GM21515 (cell line): ENCODE measurements around the gene SYCN.

Experiments
- ATAC-seq: cut with Tn5 transposase; IDR thresholded peaks from one replicate; pipeline ENCODE4 v1.9.1; 2021; ENCODE audit not compliant: unreplicated experiment

Gene SYCN

DNA sequence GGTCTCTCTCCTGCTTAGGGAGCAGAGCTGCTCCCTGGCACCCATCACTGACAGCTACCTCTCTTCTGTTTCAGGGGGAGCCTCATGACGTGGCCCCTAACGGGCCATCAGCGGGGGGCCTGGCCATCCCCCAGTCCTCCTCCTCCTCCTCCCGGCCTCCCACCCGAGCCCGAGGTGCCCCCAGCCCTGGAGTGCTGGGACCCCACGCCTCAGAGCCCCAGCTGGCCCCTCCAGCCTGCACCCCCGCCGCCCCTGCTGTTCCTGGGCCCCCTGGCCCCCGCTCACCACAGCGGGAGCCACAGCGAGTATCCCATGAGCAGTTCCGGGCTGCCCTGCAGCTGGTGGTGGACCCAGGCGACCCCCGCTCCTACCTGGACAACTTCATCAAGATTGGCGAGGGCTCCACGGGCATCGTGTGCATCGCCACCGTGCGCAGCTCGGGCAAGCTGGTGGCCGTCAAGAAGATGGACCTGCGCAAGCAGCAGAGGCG, 30.5 kb downstream of the SYCN start:
- no peak for ATAC-seq

DNA sequence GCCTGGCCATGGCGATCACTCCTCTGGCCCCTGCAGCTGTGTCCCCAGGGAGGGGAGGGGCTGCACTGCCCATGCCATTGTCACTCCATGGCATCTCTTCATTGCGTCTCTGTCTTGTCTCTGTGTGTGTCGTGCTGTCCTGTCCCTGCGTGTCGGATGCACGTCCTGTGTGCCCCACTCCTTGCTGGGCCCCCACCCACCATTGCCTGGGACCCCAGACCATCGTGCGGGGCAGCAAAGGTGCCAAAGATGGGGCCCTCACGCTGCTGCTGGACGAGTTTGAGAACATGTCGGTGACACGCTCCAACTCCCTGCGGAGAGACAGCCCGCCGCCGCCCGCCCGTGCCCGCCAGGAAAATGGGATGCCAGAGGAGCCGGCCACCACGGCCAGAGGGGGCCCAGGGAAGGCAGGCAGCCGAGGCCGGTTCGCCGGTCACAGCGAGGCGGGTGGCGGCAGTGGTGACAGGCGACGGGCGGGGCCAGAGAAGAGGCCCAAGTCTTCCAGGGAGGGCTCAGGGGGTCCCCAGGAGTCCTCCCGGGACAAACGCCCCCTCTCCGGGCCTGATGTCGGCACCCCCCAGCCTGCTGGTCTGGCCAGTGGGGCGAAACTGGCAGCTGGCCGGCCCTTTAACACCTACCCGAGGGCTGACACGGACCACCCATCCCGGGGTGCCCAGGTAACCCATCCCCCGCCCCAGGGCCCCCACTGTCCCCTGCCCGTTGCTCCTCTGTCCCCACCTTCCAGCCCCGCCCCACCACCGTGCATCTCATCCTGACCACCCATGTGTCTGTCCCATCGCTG, 31.2 kb downstream of the SYCN start:
- ATAC-seq = no peak

DNA sequence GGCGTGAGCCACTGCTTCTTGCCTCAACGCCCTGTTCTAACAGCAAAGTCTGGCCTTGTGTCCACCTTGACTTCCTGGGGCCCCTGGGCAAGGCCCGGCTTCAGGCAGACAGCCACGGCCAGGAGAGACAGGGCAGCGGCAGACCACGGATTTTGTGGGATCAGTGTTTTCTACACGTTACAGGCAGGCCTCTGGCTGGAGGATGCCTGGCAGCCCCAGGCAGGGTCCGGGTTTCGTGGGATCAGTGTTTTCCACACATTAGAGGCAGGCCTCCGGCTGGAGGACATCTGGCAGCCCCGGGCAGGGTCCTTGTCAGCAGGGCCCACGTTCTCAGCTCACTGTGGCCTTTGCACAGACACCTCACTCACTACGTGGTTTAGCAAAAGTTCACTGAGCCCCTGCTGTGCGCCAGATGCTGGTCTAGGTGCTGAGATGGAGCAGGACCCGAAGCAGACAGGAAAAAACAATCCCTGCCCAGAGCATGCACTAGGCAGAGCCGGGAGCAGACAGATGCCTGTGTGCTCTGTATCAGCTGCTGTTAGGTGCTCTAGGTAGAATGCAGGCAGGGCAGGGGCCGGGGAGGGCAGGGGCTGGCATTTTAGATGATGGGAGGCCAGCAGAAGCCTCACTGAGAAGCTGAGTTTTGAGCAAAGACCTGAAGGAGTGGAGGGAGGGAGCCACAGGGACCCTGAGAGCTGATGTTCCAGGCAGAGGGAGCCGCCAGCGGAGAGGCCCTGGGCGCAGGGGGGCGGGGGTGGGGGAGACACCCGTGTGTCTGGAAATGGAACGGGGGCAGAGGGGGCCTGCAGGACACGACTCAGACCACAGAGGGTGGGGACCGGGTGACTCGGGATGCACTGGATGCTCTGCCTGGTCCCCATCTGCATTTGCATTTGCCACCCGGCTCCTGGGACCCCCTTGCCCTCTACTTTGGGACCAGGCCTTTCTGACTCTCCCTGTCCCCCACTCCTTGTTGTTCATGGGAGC, 32.3 kb downstream of the SYCN start:
- ATAC-seq = no peak

DNA sequence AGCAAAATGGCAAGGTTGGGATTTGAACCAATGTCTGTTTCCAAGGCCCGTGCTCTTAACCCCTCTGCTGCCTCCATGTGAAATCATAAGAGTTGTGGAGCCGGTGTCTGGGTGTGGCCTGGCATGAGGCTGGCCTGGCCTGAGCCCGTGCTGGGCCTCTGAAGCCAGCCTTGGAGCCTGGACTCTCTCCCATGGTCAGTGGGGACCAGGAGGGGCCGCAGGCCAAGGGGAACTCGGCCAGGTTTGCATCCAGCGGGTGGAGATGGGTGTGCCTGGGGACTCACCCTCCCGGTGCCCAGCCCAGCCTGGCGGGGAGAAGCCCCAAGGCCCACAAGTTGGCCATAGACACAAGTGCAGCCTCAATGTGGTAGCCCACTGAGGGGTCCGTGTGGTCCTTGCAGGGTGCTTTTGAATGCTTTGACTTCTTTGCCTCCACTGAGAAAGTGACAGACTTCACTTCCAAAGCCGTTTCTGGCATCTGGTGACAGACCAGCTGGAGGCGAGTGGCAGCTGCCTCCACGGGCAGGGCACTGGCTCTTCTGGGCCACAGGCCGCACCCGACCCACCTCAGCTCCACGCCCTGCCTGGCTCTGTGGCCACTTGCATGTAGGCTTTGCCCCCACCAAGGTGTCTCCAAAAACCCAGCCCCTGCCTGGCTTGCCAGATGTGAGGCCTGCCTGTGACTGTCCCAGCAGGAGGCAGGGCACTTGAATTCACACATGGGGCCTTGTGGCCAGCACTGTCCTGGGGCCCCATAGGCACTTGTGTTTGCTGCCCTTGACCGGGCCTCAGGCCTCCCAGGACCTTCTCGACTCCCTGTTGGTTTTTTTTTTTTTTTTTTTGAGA, 33.5 kb downstream of the SYCN start:
- no peak for ATAC-seq

DNA sequence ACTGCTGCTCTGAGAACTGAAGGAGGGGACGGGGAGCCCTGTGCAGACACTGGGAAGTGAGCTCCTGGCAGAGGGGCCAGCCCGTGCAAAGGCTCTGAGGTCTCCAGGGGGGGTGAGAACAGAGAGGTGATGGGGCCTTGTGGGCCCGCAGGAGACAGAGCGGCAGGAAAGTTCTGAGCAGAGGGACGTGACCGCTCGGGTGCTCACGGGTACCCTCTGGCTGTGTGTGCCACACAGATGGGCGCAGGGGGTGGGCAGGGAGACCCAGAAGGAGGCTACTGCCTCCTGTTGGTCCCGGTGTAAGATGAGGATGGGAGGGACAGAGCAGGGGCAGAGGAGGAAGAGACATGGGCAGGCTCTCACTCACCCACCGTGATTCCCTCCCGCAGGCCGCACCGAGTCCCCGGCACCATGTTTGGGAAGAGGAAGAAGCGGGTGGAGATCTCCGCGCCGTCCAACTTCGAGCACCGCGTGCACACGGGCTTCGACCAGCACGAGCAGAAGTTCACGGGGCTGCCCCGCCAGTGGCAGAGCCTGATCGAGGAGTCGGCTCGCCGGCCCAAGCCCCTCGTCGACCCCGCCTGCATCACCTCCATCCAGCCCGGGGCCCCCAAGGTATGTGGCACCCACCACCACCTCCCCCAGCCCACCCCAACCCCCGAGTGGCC, 34.8 kb downstream of the SYCN start:
- ATAC-seq = no peak

DNA sequence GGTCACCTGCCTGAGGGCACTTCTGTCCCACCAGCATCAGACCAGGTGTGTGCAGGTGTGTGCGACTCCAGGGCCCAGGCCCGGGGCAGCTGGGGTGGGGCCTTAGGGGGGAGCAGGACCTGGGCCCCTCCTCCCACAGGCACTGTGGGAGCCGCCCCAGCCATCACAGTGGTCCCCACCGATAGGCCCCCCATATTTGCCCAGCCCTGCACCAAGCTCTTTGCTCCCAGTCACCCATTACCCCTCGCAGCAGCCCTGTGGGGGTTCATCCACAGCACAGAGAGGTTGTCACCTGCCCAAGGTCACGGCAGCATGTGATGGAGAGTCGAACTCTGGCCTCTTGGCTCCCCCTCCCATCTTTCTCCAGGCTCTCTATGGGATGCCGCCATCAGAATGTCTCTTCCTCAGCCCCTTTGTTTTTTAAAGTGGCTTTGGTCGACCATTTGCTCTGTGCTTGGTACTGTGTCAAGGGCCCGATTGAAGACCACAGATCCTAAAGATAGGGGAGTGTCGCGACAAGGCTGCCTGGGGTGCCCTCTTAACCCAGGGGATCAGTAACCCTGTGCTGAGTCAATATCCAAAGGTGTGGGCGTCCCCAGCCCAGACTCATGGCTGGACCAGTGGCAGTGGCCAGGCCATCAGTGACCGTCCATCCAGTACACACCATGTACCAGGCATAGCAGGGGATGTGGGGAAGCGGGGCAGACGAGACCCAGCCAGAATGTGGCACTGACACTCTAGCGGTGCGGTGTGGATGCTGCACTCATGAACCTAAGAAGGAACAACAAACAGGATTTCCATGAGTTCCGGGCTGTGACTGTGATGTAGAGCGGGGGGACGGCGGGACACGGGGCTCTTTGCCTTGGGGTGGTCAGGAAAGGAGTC, 35.6 kb downstream of the SYCN start:
- ATAC-seq = no peak

DNA sequence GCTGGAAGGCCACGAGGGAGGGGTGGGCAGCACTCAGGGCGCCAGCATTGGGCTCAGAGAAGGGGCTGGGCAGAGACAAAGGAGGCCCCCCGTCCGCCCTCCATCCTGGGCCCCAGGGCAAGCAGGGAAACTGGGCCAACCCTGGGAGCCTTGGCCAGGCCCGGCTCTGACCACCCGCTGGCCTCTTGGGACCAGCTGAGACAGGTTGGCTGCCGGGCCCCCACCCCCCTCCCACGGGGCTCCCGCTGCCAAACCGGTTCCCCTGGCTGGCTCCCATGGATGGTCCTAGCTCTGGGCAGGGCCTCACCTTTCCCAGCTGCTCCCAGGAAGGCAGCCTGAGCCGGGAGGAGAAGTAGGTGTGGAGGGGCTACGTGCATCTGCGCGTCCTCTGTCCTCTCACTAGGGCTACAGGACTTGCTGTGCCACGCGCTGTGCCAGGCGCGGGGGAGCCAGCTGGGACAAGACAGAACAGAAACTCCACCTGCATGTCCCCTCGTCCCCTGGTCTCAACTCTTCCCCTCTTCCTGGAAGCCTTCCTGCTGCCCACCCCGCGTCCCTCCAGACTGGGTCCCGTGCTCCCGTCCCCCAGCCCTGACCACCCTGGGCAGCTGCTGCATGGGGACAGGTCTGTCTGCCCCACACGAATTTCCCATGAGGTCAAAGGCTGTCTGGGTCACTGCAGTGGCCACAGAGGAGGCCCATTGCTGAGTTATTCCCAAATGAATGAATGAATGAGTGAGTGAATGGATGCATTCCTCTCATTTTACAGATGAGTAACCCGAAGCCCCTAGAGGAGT, 36.4 kb downstream of the SYCN start:
- no peak for ATAC-seq

DNA sequence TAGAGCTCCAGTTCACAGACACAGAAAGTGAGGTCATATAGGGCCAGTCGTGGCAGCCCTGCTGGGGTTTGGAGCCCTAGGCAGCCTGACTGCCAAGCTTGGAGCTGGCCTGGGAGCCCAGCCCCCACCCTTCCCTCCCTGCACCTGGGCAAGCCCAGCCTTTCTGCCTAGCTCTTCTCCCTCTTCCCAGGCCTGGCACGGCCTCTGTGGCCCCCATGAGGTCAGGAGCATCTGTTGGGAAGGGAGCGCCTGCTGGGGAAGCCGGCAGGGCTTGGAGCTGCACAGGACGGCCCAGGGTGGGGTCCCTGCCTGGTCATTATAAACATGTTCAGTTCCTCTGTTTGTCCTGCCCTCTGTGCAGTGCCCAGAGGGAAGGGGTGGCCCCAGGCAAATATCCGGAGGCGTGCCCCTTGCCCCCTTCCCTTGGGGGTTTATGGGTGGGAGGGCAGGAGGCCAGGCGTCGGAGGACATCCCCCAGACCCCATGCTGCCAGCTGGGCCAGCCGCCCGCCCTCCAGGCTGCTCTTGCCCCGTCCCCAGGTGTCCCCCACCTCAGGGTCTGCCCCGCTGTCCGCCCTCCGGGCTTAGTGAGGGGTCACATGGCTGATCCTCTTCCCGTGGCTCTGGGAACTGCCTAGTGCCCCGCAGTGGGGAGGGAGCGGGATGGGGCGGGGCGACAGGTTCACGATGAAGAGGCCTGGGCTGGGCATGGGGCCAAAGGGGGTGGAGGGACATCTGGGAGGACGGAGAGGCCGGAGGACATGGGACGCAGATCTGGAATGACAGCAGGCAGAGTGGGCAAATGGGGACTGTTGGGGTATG, 37.3 kb downstream of the SYCN start:
- ATAC-seq = no peak

DNA sequence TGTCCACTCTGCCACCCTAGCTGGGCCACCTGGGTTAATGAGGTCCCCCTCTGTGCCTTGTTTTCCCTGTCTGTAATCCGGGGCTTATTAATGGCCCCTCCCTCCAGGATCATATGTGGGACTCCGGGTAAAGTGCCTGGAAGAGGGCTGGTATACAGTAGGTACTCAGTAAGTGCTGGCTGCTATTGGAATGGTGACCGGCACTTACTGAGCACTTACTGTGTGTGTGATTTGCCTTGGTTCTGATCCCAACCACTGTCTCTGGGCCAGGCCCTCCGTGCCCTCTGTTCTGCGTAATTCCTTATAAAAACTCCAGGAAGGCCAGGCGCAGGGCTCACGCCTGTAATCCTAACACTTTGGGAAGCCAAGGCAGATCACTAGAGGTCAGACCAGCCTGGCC, 38.2 kb downstream of the SYCN start:
- no peak for ATAC-seq

DNA sequence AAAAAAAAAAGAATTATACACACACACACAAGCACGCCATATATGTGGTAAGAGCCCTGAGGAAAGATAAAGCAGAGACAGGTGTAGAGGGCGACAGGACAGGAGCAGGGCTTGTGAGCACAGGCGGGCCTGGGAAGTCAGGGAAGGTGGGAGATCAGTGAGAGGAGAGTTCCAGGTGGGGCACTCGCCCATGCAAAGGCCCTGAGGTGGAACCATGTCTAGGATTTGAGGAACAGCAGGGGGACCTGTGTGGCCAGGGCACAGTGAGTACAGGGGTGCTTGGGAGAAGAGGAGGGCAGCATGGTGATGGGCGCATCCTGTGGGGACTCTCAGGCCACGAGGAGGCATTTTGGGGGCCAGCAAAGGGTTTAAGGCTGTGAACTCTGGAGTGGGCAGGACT, 39.8 kb downstream of the SYCN start:
- ATAC-seq = no peak

DNA sequence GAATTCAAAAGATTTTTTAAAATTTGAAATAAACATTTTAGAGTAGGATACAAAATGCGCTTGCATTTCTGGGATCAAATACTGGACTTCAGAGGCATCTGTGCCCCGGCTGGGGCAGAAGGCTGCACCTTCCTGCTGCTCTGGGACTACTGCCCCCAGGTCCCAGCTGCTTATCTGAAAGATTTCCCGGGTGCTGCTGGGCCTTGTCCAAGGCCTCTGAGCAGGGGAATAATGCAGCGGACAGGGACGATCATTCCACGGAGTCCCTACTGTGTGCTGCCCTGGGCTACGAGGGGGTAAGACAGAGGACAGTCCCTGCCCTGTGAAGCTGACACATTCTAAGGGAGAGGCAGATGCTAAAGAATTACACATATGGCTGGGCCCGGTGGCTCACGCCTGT, 40.4 kb downstream of the SYCN start:
- ATAC-seq = no peak

DNA sequence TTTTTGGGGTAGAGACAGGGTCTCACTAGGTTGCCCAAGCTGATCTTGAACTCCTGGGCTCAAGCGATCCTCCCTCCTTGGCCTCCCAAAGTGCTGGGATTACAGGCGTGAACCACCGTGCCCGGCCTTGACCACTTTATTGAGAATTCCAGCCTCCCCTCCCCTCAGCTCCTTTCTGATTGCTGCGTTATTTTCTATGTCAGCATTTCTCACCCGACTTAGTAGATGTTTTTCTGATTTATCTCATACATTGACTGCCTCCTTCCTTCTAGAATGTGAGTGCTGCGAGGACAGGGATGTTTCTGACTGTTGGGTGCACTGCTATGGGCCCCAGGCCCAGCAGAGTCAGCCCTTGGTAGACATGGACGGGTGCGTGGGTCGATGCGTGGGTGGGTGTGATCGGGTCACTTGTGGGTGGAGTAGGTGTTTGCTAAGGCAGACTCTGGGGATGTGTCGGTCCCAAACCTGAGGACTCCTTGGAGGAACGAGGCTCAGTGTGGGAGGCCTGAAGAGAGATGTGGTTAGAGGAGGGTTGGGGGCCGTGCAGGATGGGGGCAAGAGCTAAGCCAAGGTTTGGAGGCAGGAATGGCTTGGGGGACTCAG, 41.5 kb downstream of the SYCN start:
- ATAC-seq = no peak

DNA sequence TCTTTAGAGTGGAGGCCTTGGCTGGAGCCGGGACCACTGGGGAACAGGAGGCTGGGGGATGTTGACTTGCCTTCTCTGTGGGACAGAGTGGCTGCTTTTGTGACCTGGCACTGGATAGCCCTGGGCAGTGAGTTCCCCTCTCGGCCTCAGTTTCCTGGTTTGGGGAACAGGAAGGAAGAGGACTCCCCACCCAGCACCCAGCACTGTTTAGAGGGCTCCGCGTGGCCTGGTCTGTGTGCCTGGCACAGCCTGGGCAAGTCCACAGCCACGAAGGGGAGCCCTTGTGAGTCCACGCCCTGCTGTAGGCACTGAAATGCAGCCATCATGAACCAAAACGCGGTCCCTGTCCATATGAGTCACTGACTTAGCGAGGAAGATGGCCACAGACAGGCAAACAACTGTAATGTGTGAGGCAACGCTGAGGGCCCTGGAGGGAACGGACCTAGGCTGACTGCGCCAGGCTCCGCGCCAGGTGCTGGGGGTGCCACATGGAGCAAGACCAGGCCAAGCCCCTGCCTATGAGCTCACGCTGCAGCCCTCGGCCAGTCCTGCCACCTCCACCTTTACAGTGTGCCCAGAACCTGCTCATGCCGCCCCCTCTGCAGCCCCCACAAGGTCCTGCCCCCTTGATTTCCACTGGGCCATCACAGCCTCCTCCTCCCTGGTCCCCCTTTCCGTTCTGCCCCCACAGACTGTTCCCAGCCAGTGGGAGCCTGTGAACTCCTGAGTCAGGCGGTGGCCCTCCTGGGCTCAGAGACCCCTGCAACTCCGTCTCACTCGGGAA, 43.0 kb downstream of the SYCN start:
- ATAC-seq = no peak

DNA sequence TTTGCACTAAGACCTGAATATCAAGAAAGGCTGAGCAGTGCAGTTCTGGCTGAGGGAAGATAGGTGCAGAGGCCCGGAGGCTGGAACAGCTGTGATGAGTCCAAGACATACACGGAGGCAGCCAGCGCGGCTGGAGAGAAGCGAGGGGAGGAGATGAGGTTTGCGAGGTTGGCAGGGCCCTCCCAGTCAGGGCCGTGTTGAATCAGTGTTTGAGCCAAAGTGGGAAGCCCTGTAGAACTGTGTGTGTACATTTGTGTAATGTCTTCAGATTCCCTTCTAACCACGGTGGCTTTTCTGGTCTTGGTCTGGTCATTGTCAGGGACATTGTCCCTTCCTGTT, 43.6 kb downstream of the SYCN start:
- ATAC-seq = no peak

DNA sequence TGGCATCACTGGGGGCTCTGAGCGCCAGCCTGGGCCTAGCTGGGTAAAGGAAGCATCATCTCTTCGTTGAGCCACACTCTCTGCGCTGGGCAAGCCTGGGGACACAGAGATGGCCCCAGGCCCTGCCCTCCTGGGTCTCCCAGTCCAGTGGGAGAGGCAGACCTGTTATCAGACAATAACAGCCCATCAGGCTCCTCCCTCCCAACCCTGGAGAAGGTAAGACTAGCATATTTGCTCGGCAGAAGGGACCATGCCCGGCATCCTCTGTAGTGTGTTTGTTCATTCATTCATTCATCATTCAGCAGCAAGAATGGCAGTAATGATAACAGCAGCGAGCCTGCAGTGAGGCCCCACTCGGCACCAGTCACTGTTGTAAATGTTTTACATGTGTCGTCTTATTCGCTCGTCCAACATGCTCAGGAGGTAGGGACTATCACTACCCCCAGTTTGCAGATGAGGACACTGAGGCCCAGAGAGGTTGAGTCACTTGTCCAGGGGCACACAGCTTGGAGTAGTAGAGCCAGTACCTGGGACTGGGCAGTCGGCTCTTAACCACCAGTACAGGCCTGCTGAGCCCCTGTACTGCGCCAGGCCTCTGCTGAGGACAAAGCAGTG, 45.3 kb downstream of the SYCN start:
- ATAC-seq = no peak

DNA sequence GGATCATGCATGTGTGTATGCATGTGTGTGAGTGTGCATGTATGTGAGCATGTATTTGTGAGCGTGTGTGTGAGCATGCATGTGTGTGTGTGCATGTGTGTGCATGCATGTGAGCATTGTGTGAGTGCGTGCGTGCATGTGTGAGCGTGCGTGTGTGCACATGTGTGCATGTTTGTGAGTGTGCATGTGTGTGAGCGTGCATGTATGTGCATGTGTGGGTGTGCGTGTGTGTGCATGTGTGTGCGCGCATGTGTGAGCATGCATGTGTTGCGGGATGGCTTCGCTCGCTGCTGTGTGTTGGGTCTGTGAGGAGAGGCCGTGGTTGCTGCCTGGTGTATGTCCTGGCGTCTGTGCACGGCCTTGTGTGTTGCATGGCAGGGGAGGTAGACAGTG, 46.1 kb downstream of the SYCN start:
- no peak for ATAC-seq
